DMS114 treated with DMSO at 0.1 percent for 48 hours (cell line): ENCODE measurements around the gene COBL.

Experiments
- DNase-seq: peaks from one replicate; lab custom pipeline; 2025; ENCODE audit not compliant: unreplicated experiment; lab: John Stamatoyannopoulos, UW

COBL gene

GRCh38 chr7:51082096-51082840 lies 234.3 kb downstream of the COBL start:
- DNase-seq: no peak

- no peak for DNase-seq
These were observed 235.2 kb downstream of the COBL start for GRCh38 chr7:51081270-51081890.

GRCh38 chr7:51080622-51081269 lies 235.9 kb downstream of the COBL start:
- no peak for DNase-seq

GRCh38 chr7:51080216-51080615 lies 236.4 kb downstream of the COBL start:
- no peak for DNase-seq

GRCh38 chr7:51079494-51079893 lies 237.1 kb downstream of the COBL start:
- DNase-seq: no peak

- no peak for DNase-seq
These were observed 238.0 kb downstream of the COBL start for GRCh38 chr7:51078653-51079052.

- DNase-seq: no peak
These were observed 238.6 kb downstream of the COBL start for GRCh38 chr7:51077987-51078370.

GRCh38 chr7:51077316-51077986 lies 239.2 kb downstream of the COBL start:
- no peak for DNase-seq

GRCh38 chr7:51075681-51076580 lies 240.7 kb downstream of the COBL start:
- DNase-seq: no peak

GRCh38 chr7:51073171-51073570 lies 243.4 kb downstream of the COBL start:
- DNase-seq: no peak

- DNase-seq: no peak
These were observed 244.3 kb downstream of the COBL start for GRCh38 chr7:51072281-51072680.

- DNase-seq: no peak
These were observed 245.2 kb downstream of the COBL start for GRCh38 chr7:51071427-51071826.

GRCh38 chr7:51070151-51070550 lies 246.5 kb downstream of the COBL start:
- DNase-seq: no peak

GRCh38 chr7:51069411-51070083 lies 247.1 kb downstream of the COBL start:
- no peak for DNase-seq

GRCh38 chr7:51068401-51068800 lies 248.2 kb downstream of the COBL start:
- DNase-seq: no peak

- DNase-seq: peak; percentile 78
These were observed 248.9 kb downstream of the COBL start for GRCh38 chr7:51067757-51068156.

GRCh38 chr7:51067258-51067657 lies 249.4 kb downstream of the COBL start:
- no peak for DNase-seq

- no peak for DNase-seq
These were observed 250.2 kb downstream of the COBL start for GRCh38 chr7:51066405-51066882.

- no peak for DNase-seq
These were observed 250.8 kb downstream of the COBL start for GRCh38 chr7:51065766-51066165.

GRCh38 chr7:51064688-51065087 lies 251.9 kb downstream of the COBL start:
- no peak for DNase-seq
